ENCODE measurements around the gene HYDIN.

DNA sequence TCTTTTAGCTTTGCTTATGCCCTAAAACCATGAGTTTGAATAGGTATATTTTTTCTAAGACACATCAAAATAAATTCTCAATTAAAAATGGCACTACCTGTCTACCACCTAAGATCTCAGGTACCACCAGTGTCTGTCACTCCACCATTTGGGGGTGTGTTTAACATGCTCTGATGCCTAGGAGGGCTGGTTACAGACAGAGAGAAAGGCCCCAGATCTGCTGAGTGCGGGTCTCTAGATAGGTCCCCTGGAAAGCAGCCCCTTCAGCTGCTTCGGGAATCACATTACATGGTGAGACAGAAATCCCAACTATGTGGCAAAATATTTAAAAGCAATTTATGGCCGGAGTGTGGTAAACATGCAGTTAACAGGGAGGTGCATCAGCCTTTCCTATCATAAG, 428.9 kb downstream of the HYDIN start:
- TF ChIP-seq POLR2AphosphoS5 (IDR thresholded peaks at IDR 0.05; ENCODE audit: low read depth, low read length) (no peak), TAF1 (IDR thresholded peaks at IDR 0.05; ENCODE audit: borderline replicate concordance, insufficient read depth, low read length) (no peak), SIN3A (IDR thresholded peaks at IDR 0.05; ENCODE audit: borderline replicate concordance, insufficient read depth, low read length) (no peak), FOXP2 (optimal IDR thresholded peaks at IDR 0.05; ENCODE audit: borderline replicate concordance, extremely low read depth, extremely low read length, insufficient read depth) (no peak)
- TF ChIP-seq, protein P1, sequence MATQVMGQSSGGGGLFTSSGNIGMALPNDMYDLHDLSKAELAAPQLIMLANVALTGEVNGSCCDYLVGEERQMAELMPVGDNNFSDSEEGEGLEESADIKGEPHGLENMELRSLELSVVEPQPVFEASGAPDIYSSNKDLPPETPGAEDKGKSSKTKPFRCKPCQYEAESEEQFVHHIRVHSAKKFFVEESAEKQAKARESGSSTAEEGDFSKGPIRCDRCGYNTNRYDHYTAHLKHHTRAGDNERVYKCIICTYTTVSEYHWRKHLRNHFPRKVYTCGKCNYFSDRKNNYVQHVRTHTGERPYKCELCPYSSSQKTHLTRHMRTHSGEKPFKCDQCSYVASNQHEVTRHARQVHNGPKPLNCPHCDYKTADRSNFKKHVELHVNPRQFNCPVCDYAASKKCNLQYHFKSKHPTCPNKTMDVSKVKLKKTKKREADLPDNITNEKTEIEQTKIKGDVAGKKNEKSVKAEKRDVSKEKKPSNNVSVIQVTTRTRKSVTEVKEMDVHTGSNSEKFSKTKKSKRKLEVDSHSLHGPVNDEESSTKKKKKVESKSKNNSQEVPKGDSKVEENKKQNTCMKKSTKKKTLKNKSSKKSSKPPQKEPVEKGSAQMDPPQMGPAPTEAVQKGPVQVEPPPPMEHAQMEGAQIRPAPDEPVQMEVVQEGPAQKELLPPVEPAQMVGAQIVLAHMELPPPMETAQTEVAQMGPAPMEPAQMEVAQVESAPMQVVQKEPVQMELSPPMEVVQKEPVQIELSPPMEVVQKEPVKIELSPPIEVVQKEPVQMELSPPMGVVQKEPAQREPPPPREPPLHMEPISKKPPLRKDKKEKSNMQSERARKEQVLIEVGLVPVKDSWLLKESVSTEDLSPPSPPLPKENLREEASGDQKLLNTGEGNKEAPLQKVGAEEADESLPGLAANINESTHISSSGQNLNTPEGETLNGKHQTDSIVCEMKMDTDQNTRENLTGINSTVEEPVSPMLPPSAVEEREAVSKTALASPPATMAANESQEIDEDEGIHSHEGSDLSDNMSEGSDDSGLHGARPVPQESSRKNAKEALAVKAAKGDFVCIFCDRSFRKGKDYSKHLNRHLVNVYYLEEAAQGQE (IDR thresholded peaks at IDR 0.05; ENCODE audit: insufficient read depth in 1 of 2, low read depth in 2 of 2, low read length in 2 of 2), result no peak
